D721Med (cell line): Measurements from ENCODE around the gene TEX44.
"Not testable (repeated sequence)": the region's sequence is repeated elsewhere in the genome, so short reads cannot be mapped to it uniquely, and the experiment has no call there.

Experiments
- DNase-seq: peaks from one replicate; pipeline ENCODE4 v3.0.0; 2011; ENCODE audit warnings: low spot score; ENCODE audit not compliant: insufficient read length
- FAIRE-seq: peaks from 2 replicates; lab custom pipeline; 2011; peaks lifted over from hg19 to GRCh38; lab: Jason Lieb, UNC
- TF ChIP-seq, protein P1 (sequence below): IDR thresholded peaks from 2 replicates; pipeline ENCODE4 v1.5.1; 2012; ENCODE audit warnings: mild to moderate bottlenecking, control low read depth; ENCODE audit not compliant: insufficient read depth; ENCODE audit errors: missing control alignments

TEX44 gene

DNA sequence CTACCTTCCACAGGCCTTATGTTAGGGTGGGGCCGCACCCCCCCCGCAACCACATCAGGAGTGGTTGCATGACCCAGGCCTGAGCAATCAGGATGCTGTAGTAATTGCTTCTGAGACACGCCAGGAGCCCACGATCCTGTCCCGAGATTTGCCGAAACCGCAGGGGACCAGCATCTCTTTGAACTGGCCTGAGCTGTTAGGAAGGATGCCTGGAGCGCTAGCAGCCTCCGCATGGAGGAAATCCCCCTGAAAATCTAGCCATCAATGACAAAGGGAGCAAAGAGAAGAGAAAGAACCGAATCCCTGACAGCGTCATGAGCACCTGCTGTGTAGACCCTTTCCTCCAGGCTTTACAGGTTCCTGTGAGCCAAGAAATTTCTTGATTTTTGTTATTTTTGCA lies 8.7 kb upstream of the TEX44 start:
- DNase-seq (no peak), FAIRE-seq (no peak)
- TF ChIP-seq, protein P1, sequence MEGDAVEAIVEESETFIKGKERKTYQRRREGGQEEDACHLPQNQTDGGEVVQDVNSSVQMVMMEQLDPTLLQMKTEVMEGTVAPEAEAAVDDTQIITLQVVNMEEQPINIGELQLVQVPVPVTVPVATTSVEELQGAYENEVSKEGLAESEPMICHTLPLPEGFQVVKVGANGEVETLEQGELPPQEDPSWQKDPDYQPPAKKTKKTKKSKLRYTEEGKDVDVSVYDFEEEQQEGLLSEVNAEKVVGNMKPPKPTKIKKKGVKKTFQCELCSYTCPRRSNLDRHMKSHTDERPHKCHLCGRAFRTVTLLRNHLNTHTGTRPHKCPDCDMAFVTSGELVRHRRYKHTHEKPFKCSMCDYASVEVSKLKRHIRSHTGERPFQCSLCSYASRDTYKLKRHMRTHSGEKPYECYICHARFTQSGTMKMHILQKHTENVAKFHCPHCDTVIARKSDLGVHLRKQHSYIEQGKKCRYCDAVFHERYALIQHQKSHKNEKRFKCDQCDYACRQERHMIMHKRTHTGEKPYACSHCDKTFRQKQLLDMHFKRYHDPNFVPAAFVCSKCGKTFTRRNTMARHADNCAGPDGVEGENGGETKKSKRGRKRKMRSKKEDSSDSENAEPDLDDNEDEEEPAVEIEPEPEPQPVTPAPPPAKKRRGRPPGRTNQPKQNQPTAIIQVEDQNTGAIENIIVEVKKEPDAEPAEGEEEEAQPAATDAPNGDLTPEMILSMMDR: no peak

DNA sequence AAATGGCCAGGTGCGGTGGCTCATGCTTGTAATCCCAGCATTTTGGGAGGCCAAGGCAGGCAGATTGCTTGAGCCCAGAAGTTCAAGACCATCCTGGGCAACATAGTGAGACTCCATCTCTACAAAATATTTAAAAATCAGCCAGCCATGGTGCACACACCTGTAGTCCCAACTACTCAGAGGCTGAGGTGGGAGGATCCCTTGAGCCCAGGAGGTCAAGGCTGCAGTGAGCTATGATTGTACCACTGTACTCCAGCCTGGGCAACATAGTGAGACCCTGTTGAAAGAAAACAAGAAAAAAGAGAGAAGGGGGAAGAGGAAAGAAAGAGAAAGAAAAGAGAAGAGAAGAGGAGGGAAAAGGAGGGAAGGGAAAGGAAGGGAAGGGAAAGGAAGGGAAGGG lies 4.9 kb upstream of the TEX44 start:
- DNase-seq, FAIRE-seq: not testable (repeated sequence)

DNA sequence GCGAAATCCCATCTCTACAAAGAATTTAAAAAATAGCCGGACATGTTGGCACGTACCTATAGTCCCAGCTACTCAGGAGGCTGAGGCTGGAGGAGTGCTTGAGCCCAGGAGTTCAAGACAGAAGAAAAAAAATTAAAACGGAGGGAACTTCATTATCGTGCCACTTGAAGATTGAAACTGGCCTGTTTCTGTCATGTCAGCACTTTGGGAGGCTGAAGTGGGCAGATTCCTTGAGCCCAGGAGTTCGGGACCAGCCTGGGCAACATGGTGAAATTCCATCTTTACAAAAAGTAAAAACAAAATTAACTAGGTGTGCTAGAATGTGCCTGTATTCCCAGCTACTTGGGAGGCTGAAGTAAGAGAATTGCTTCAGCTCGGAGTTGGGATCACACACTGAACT lies 3.0 kb upstream of the TEX44 start:
- DNase-seq: no peak
- no peak for FAIRE-seq
- TF ChIP-seq, protein P1: no peak

DNA sequence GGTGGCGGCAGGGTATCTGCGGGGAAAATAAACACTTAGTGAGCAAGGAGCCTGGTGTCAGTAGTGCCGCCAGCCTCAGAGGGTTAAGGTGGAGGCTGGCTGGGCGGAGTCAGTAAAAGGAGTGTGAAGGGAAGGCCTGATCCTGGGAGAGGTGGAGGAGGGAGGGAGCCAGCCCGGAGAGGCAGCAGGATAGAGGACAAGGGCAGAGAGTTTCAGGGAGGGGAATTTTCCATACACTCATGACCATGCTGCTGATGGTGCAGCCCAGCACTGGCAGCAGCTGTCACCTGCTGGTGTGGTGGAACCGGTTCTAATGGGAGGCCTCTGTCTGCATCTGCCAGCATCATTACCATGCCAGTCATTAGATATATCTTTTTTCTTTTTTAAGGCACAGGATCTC lies 2.0 kb upstream of the TEX44 start:
- no peak for DNase-seq
- no peak for FAIRE-seq
- TF ChIP-seq, protein P1: no peak

DNA sequence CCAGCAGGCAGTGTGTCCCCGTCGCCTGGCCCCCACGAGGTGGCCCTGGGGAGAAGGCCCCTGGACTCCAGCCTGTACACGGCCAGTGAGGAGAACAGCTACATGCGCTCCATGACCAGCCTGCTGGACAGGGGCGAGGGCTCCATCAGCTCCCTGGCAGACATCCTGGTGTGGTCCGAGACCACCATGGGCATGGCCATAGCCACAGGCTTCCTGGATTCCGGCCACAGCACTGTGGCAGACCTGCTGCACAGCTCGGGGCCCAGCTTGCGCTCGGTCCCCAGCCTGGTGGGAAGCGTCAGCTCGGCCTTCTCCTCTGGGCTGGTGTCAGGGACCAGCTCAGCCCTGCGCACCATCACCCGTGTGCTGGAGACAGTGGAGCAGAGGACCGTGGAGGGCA lies 1.0 kb downstream of the TEX44 start:
- FAIRE-seq (no peak), DNase-seq (no peak)
- TF ChIP-seq, protein P1: no peak

DNA sequence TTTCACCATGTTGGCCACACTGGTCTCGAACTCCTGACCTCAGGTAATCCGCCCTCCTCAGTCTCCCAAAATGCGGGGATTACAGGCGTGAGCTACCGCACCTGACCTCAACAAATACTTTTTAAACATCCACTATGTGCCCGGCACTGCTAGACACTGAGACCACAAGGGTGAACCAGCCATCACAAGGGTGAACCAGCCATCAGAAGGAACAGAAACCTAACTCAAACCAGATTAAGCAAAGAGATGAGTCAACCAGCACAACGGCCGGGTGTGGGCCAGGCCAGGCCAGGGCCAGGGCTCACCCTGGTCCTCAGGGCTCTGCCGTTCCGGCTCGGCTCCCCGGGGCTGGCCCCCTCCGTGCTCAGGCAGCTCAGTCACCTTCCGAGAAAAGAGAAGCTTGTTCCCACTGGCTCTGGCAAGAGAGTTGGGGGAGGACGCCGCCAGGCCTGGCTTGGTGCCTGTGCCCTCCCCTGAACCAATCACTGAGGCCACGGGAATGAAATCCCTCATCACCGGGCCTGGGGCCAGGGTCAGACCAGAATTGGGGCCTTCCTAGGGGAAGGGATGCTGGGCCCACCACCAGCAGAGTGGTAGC lies 4.4 kb downstream of the TEX44 start:
- FAIRE-seq (no peak), DNase-seq (no peak)
- TF ChIP-seq, protein P1: no peak

DNA sequence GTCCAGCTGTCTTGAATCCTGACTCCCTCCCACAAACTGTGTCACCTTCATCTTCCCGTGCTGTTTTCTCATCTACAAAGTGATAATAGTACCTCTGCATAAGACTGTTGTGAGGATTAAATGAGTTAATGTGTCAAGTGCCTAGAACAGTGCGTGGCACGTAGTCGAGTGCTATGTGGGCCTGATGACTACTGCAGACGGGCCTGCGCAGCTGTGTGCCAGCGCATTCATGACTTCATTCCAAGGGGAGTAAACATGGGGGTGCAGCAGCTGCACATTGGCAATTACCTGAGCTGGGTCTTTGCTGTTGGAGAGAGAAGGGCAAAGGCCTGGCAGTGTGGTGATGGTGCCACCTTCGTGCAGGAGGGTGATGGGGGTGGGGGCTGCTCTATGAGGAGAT lies 5.0 kb downstream of the TEX44 start:
- DNase-seq: no peak
- TF ChIP-seq, protein P1: no peak
- FAIRE-seq: no peak
